Measurements from ENCODE around the gene SNAP91. TPM values are rescaled to one million over a fixed set of nuclear protein-coding genes. Genes with fewer than 3 reads are reported as not detected.

SNAP91 gene
- total RNA-seq, 2 donors from 2014 or later, result not detected

DNA sequence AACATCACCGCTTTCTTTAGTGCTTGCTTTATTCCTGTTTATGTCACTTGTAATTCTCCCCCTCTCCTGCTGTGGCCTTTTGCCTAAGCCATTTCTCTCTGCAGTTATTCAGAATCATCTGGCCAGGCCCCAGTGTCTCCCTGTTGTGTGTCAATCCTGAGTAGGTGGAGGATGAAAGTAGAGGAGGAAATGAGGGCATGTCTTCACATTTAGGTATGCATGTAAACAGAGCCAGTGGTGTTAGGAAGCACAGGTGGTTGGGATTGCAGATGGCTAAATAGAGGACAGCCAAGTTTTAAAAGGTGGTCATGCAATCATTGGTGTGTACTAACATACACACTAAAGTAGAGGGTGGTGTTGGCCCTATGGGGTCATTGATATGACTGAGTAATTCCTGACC is 191.4 kb downstream of the SNAP91 start:
- Mint-ChIP-seq H3K27ac (no peak overlapping the region), H3K36me3 (no peaks in the 10 kb centered on the region), H3K9me3 (no peaks in the 10 kb centered on the region)
- no peak for DNase-seq (ENCODE audit: low spot score in 2 of 2)
- no peak for ATAC-seq

- no peaks in the 10 kb centered on the region for H3K36me3 Mint-ChIP-seq
- ATAC-seq (no peak), DNase-seq (ENCODE audit: low spot score in 2 of 2) (peak in 1 of 2 donors; percentile 31)
- no peaks in the 10 kb centered on the region for H3K9me3 Mint-ChIP-seq
- no peak overlapping the region for H3K27ac Mint-ChIP-seq
These were observed 193.9 kb downstream of the SNAP91 start for GRCh38 chr6:83514866-83515466.

DNA sequence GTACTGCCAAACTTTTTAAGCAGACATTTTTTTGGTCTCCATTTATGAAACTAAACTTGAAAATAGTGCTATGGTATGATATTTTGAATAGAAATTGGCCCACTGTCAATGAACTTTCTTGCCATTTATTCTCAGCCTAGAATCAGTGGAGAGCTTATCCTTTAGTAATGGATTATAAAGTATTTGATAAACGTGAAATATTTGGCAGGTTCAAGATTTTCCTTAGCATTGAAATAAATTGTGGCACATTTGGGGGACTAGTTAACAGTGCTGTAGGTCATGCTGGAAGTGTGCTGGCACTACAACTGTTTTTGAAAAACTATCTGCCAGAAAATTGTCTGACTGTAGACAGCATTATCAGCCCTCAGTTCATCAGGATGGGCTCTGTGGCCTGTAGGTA is 194.4 kb downstream of the SNAP91 start:
- no peaks in the 10 kb centered on the region for H3K9me3 Mint-ChIP-seq
- H3K36me3 Mint-ChIP-seq, result no peaks in the 10 kb centered on the region
- DNase-seq (ENCODE audit: low spot score in 2 of 2), result no peak

GRCh38 chr6:83511901-83512681 is 196.8 kb downstream of the SNAP91 start, which contains the start of gene PRSS35:
Gene PRSS35 (plus strand): TSS chr6:83512534. CDS start chr6:83523442, 10,908 bp downstream.
- peak in 1 of 2 donors; percentile 6 for DNase-seq (ENCODE audit: low spot score in 2 of 2)
- no peak within 1 kb of the TSS for H3K27ac Mint-ChIP-seq
- peak; percentile 16 to 76 for ATAC-seq
- H3K9me3 Mint-ChIP-seq, result no peaks in the 10 kb centered on the region
- no peaks in the 10 kb centered on the region for H3K36me3 Mint-ChIP-seq

More for the DNA sequence above, 194.4 kb downstream of the SNAP91 start:
- no peak overlapping the region for H3K27ac Mint-ChIP-seq
- no peak for ATAC-seq

GRCh38 chr6:83511266-83511665 is 197.6 kb downstream of the SNAP91 start:
- Mint-ChIP-seq H3K9me3 (no peaks in the 10 kb centered on the region), H3K36me3 (no peaks in the 10 kb centered on the region), H3K27ac (no peak overlapping the region)
- ATAC-seq (no peak), DNase-seq (ENCODE audit: low spot score in 2 of 2) (no peak)

- DNase-seq (ENCODE audit: low spot score in 2 of 2), result no peak
- H3K9me3 Mint-ChIP-seq, result no peaks in the 10 kb centered on the region
- no peaks in the 10 kb centered on the region for H3K36me3 Mint-ChIP-seq
- ATAC-seq, result no peak
- no peak overlapping the region for H3K27ac Mint-ChIP-seq
These were observed 198.1 kb downstream of the SNAP91 start for GRCh38 chr6:83510791-83511190.

- Mint-ChIP-seq H3K36me3 (no peaks in the 10 kb centered on the region), H3K27ac (no peak overlapping the region), H3K9me3 (no peaks in the 10 kb centered on the region)
- no peak for ATAC-seq
- no peak for DNase-seq (ENCODE audit: low spot score in 2 of 2)
These were observed 199.5 kb downstream of the SNAP91 start for GRCh38 chr6:83509441-83509840.

- ATAC-seq, result no peak
- Mint-ChIP-seq H3K27ac (no peak overlapping the region), H3K9me3 (peaks cover 5 to 6% of the 10 kb centered on the region in 2 donors)
These were observed 203.5 kb downstream of the SNAP91 start for GRCh38 chr6:83505356-83505755.

More at GRCh38 chr6:83505356-83505755, 203.5 kb downstream of the SNAP91 start:
- no peak for DNase-seq (ENCODE audit: low spot score in 2 of 2)
- peaks cover 0 to 4% of the 10 kb centered on the region in 2 donors for H3K36me3 Mint-ChIP-seq

Other genes with a start within 250 kb of the SNAP91 start
- not detected for gene PRSS35, start 196.6 kb downstream of the SNAP91 start, total RNA-seq
- gene RIPPLY2, start 144.3 kb upstream of the SNAP91 start, total RNA-seq, result not detected
- 10 to 100 TPM; 25.8 to 42.1 TPM for gene CYB5R4, start 150.6 kb upstream of the SNAP91 start, total RNA-seq

Measured in activated naive CD4-positive, alpha-beta T cell treated with anti-CD3 and anti-CD28 coated beads, Interleukin-2, amount 50 U/mL, for 72 hours (primary cell).